CD14-positive monocyte (primary cell): ENCODE measurements around the gene EEPD1. TPM values are rescaled to one million over a fixed set of nuclear protein-coding genes. Genes with fewer than 3 reads are reported as not detected.

Experiments used
- DNase-seq, 3 donors: peaks; one replicate each; pipeline ENCODE4 v3.0.0-alpha.2; 2011 to 2022
- H2AFZ ChIP-seq: 2 replicates; pipeline ENCODE4 v1.6.0; 2012; ENCODE audit warnings: mild to moderate bottlenecking, low read depth, low read length, inconsistent platforms; ENCODE audit not compliant: insufficient read depth, poor library complexity, severe bottlenecking
- H3K27ac ChIP-seq, 2 donors: 1 replicate in 1 of 2; 2 replicates in 1 of 2; pipeline ENCODE4 v1.5.1; 2012 to 2013; ENCODE audit warnings: low read length in 2 of 2, control low read depth in 1 of 2, inconsistent platforms in 1 of 2, low read depth in 1 of 2, mild to moderate bottlenecking in 1 of 2
- H3K27me3 ChIP-seq, 2 donors: one replicate each; pipeline versions ENCODE4 v1.6.0 to v1.6.1; 2011 to 2013; ENCODE audit warnings: low read length in 2 of 2; ENCODE audit not compliant: control insufficient read depth in 2 of 2, insufficient read depth in 2 of 2
- H3K36me3 ChIP-seq, 2 donors: replicated peaks in 1 of 2; 1 replicate in 1 of 2; 2 replicates in 1 of 2; pipeline versions ENCODE4 v1.5.1 to v1.6.1; 2012 to 2013; ENCODE audit warnings: low read length in 2 of 2, control low read depth in 1 of 2, inconsistent platforms in 1 of 2, mild to moderate bottlenecking in 1 of 2; ENCODE audit not compliant: insufficient read depth in 2 of 2, control insufficient read depth in 1 of 2
- H3K4me1 ChIP-seq, 2 donors: 1 replicate in 1 of 2; 2 replicates in 1 of 2; pipeline versions ENCODE4 v1.5.1 to v1.6.1; 2012 to 2013; ENCODE audit warnings: low read length in 2 of 2, control low read depth in 1 of 2, inconsistent platforms in 1 of 2, mild to moderate bottlenecking in 1 of 2, moderate library complexity in 1 of 2; ENCODE audit not compliant: insufficient read depth in 2 of 2, control insufficient read depth in 1 of 2
- H3K4me2 ChIP-seq: replicated peaks from 2 replicates; pipeline ENCODE3; 2012; ENCODE audit warnings: low read length, moderate library complexity, mild to moderate bottlenecking; ENCODE audit not compliant: poor library complexity, severe bottlenecking; ENCODE audit errors: extremely low read depth
- H3K4me3 ChIP-seq, 3 experiments: fragments of 200-600 bp in 1 of 3; sonication (generic) in 1 of 3; replicated peaks in 1 of 3; 1 replicate in 2 of 3; 2 replicates in 1 of 3; pipeline ENCODE4 v1.5.1; 2011 to 2013; ENCODE audit warnings: low read length in 3 of 3, mild to moderate bottlenecking in 3 of 3, control low read depth in 2 of 3, low read depth in 2 of 3, inconsistent platforms in 1 of 3, moderate library complexity in 1 of 3
- H3K79me2 ChIP-seq: 2 replicates; pipeline ENCODE4 v1.6.0; 2012; ENCODE audit warnings: mild to moderate bottlenecking, control low read depth, inconsistent platforms, low read length, moderate library complexity; ENCODE audit not compliant: insufficient read depth
- H3K9ac ChIP-seq: 2 replicates; pipeline ENCODE4 v1.6.0; 2017; ENCODE audit warnings: low read length, mild to moderate bottlenecking; ENCODE audit not compliant: insufficient read depth, poor library complexity, severe bottlenecking
- H3K9me3 ChIP-seq, 2 donors: replicated peaks in 1 of 2; 1 replicate in 1 of 2; 2 replicates in 1 of 2; pipeline versions ENCODE4 v1.5.1 to v1.6.1; 2012 to 2013; ENCODE audit warnings: low read length in 2 of 2, control low read depth in 1 of 2; ENCODE audit not compliant: control insufficient read depth in 1 of 2, insufficient read depth in 1 of 2
- H4K20me1 ChIP-seq: 2 replicates; pipeline ENCODE4 v1.6.0; 2012; ENCODE audit warnings: mild to moderate bottlenecking, low read length, control low read depth, moderate library complexity; ENCODE audit not compliant: insufficient read depth
- H3K27ac Mint-ChIP-seq, 7 donors: one replicate each; pipeline ENCODE4 v1.8.0; 2020; ENCODE audit warnings: mild to moderate bottlenecking in 7 of 7, mixed read lengths in 7 of 7, moderate library complexity in 6 of 7, inconsistent platforms in 2 of 7
- H3K27me3 Mint-ChIP-seq, 3 donors: one replicate each; pipeline ENCODE4 v1.8.0; 2021 to 2022; ENCODE audit warnings: low read depth in 3 of 3, mild to moderate bottlenecking in 3 of 3, mixed read lengths in 3 of 3, moderate library complexity in 3 of 3, inconsistent platforms in 1 of 3
- H3K36me3 Mint-ChIP-seq, 2 donors: one replicate each; pipeline ENCODE4 v1.8.0; 2020; ENCODE audit warnings: mixed read lengths in 2 of 2, inconsistent platforms in 1 of 2, mild to moderate bottlenecking in 1 of 2
- H3K4me1 Mint-ChIP-seq: one replicate; pipeline ENCODE4 v1.8.0; 2020; ENCODE audit warnings: mild to moderate bottlenecking, mixed read lengths
- H3K4me3 Mint-ChIP-seq, 2 donors: one replicate each; pipeline ENCODE4 v1.8.0; 2020; ENCODE audit warnings: mild to moderate bottlenecking in 2 of 2, mixed read lengths in 2 of 2, moderate library complexity in 1 of 2
- H3K9me3 Mint-ChIP-seq, 7 donors: one replicate each; pipeline ENCODE4 v1.8.0; 2020 to 2022; ENCODE audit warnings: mixed read lengths in 7 of 7, mild to moderate bottlenecking in 6 of 7, moderate library complexity in 6 of 7, inconsistent platforms in 2 of 7
- WGBS: methylation state at CpG from one replicate; pipeline ENCODE4 v1.1.5; 2013; ENCODE audit warnings: missing lambda C conversion rate; ENCODE audit not compliant: insufficient coverage; 5-methylcytosine and 5-hydroxymethylcytosine counted together
- intact Hi-C, 2 donors: fragments of 100-400 bp; cut with micrococcal nuclease; formaldehyde crosslinking; loops; one replicate each; pipeline versions ENCODE4 v1.15.0 to v1.15.1; 2023
- polyA plus RNA-seq, 3 donors: library from polyadenylated mRNA; depleted of rRNA in 1 of 3; unstranded in 2 of 3; stranded (reverse) in 1 of 3; fragments of 300-500 nt in 2 of 3; fragments of >200 nt in 1 of 3; fragmentation: Illumina TruSeq in 2 of 3; gene quantifications; 1 replicate in 2 of 3; 2 replicates in 1 of 3; pipeline ENCODE4 v1.2.3, GENCODE V29; 2012 to 2021
- TF ChIP-seq, protein P1 (sequence below): fragments of 200-600 bp; IDR thresholded peaks from one replicate; pipeline ENCODE4 v1.8.0; 2022; ENCODE audit warnings: antibody characterized with exemption, mild to moderate bottlenecking

EEPD1 gene
- polyA plus RNA-seq, 3 donors: 8.6 to 14.4 (median 12.6) TPM

DNA sequence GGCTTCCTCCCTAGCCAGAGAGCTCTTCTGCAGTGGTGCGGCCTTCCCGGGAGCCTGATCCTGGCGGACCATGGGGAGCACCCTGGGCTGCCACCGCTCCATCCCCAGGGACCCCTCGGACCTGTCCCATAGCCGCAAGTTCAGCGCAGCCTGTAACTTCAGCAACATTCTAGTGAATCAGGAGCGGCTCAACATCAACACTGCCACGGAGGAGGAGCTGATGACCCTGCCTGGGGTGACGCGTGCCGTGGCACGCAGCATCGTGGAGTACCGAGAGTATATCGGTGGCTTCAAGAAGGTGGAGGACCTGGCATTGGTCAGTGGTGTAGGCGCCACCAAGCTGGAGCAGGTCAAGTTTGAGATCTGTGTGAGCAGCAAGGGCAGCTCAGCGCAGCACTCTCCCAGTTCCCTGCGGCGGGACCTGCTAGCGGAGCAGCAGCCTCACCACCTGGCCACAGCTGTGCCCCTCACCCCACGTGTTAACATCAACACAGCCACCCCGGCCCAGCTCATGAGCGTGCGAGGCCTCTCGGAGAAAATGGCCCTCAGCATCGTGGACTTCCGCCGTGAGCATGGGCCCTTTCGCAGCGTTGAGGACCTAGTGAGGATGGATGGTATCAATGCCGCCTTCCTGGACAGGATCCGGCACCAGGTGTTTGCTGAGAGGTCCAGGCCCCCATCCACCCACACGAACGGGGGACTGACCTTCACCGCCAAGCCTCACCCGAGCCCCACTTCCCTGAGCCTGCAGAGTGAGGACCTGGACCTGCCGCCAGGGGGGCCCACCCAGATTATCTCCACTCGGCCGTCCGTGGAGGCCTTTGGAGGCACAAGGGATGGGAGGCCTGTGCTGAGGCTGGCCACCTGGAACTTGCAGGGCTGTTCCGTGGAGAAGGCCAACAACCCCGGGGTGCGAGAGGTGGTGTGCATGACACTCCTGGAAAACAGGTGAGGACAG, 1.5 kb downstream of the EEPD1 start:
- H3K36me3 Mint-ChIP-seq: peaks cover 41 to 53% of the 10 kb centered on the region in 2 donors
- Histone ChIP-seq H3K9ac (peak overlapping the region; percentile 86), H2AFZ (no peak overlapping the region), H3K36me3 (peaks cover 0 to 12% of the 10 kb centered on the region in 2 donors), H3K79me2 (peaks cover 27% of the 10 kb centered on the region), H3K27ac (no peak overlapping the region), H3K27me3 (no peaks in the 10 kb centered on the region), H3K4me2 (peak overlapping the region; percentile 92), H3K4me1 (peaks cover 40 to 46% of the 10 kb centered on the region in 2 donors), H3K9me3 (no peaks in the 10 kb centered on the region), H4K20me1 (peaks cover 53% of the 10 kb centered on the region), H3K4me3 (peak overlapping the region; percentile 57 to 94 (median 83))
- intact Hi-C loops: loop anchor here (5.0 to 10.0 kb wide), 7 partner anchors 37 to 170 kb away; no protein-coding TSS in a partner anchor
- 98% methylated on average over 39 of the region's 44 CpGs for WGBS
- peak overlapping the region in 4 of 7 donors; percentile 20 to 85 (median 81) for H3K27ac Mint-ChIP-seq
- no peak for DNase-seq
- peaks cover 0 to 5% (median 0%) of the 10 kb centered on the region in 3 donors for H3K27me3 Mint-ChIP-seq
- peaks cover 55% of the 10 kb centered on the region for H3K4me1 Mint-ChIP-seq
- H3K4me3 Mint-ChIP-seq: peak overlapping the region; percentile 93 to 99
- TF ChIP-seq, protein P1, sequence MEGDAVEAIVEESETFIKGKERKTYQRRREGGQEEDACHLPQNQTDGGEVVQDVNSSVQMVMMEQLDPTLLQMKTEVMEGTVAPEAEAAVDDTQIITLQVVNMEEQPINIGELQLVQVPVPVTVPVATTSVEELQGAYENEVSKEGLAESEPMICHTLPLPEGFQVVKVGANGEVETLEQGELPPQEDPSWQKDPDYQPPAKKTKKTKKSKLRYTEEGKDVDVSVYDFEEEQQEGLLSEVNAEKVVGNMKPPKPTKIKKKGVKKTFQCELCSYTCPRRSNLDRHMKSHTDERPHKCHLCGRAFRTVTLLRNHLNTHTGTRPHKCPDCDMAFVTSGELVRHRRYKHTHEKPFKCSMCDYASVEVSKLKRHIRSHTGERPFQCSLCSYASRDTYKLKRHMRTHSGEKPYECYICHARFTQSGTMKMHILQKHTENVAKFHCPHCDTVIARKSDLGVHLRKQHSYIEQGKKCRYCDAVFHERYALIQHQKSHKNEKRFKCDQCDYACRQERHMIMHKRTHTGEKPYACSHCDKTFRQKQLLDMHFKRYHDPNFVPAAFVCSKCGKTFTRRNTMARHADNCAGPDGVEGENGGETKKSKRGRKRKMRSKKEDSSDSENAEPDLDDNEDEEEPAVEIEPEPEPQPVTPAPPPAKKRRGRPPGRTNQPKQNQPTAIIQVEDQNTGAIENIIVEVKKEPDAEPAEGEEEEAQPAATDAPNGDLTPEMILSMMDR: no peak
- H3K9me3 Mint-ChIP-seq: peaks cover 0 to 2% (median 0%) of the 10 kb centered on the region in 7 donors

DNA sequence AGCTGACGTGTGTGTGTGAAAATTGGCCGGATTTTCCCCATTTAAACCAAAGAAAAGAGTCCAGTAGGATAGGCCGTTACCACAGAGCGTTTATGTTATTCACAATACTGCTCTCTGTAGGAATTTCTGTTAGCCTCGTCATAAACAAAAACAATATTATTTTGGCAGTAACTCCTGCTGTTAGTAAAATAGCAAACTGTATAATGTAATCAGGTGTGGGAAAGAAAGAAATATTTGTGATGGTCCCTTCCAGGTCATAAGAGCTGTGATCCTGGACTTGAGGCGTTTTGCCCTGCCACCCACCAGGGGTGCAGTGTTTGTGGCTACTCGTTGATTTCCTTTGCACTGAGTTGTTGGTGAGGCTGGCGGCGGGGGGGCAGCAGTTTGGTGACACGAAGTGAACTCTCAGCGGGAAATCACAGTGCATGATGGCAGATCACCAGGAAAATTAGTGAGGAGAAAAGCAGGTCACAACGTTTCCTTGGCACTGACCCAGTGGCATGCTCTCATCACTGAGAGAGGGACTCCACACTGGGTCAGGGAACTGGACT, 2.8 kb downstream of the EEPD1 start:
- Histone ChIP-seq H3K27ac (no peak overlapping the region), H3K27me3 (no peaks in the 10 kb centered on the region), H2AFZ (no peak overlapping the region), H3K36me3 (peaks cover 0 to 12% of the 10 kb centered on the region in 2 donors), H3K9me3 (no peaks in the 10 kb centered on the region), H4K20me1 (peaks cover 63% of the 10 kb centered on the region), H3K4me2 (peak overlapping the region; percentile 92), H3K4me1 (peaks cover 40 to 46% of the 10 kb centered on the region in 2 donors), H3K4me3 (peak overlapping the region; percentile 1 to 94 (median 29)), H3K9ac (peak overlapping the region; percentile 0), H3K79me2 (peaks cover 27% of the 10 kb centered on the region)
- Mint-ChIP-seq H3K4me1 (peaks cover 65% of the 10 kb centered on the region), H3K27ac (peak overlapping the region in 2 of 7 donors; percentile 43 to 76), H3K4me3 (peak overlapping the region; percentile 85 to 99), H3K27me3 (peaks cover 0 to 5% (median 0%) of the 10 kb centered on the region in 3 donors), H3K36me3 (peaks cover 46 to 63% of the 10 kb centered on the region in 2 donors), H3K9me3 (peaks cover 0 to 2% (median 0%) of the 10 kb centered on the region in 7 donors)
- DNase-seq: no peak
- TF ChIP-seq, protein P1: peak; percentile 10
- 8% methylated on average over 6 of the region's 12 CpGs for WGBS
- intact Hi-C loops: loop anchor here (5.0 to 10.0 kb wide), 6 partner anchors 36 to 171 kb away; no protein-coding TSS in a partner anchor
